Osteoblast (primary cell): ENCODE measurements around the gene PNKP. TPM values are rescaled to one million over a fixed set of nuclear protein-coding genes. Genes with fewer than 3 reads are reported as not detected.

Source experiments
- DNase-seq: peaks from one replicate; pipeline ENCODE4 v3.0.0; 2011; ENCODE audit warnings: low spot score, mixed read lengths; ENCODE audit not compliant: insufficient read length; ENCODE audit errors: missing footprints
- H2AFZ ChIP-seq: 2 replicates; pipeline ENCODE4 v1.6.0; 2011; ENCODE audit warnings: mild to moderate bottlenecking, low read length
- H3K27ac ChIP-seq: 2 replicates; pipeline ENCODE4 v1.5.1; 2011; ENCODE audit warnings: mild to moderate bottlenecking, low read depth, low read length, moderate library complexity
- H3K27me3 ChIP-seq: 2 replicates; pipeline ENCODE4 v1.6.0; 2012; ENCODE audit warnings: mild to moderate bottlenecking, control low read depth, inconsistent platforms, low read length, moderate library complexity; ENCODE audit not compliant: insufficient read depth
- H3K36me3 ChIP-seq: 2 replicates; pipeline ENCODE4 v1.5.1; 2011; ENCODE audit warnings: mild to moderate bottlenecking, low read length, control low read depth, moderate library complexity; ENCODE audit not compliant: insufficient read depth
- H3K4me1 ChIP-seq: 2 replicates; pipeline ENCODE4 v1.5.1; 2011; ENCODE audit warnings: mild to moderate bottlenecking, low read length, control low read depth, moderate library complexity; ENCODE audit not compliant: insufficient read depth
- H3K4me2 ChIP-seq: 2 replicates; pipeline ENCODE4 v1.6.0; 2011; ENCODE audit warnings: mild to moderate bottlenecking, low read length; ENCODE audit not compliant: insufficient read depth
- H3K4me3 ChIP-seq: fragments of 200-600 bp; sonication (generic); 3 replicates; pipeline ENCODE4 v1.5.1; 2012; ENCODE audit warnings: mild to moderate bottlenecking, low read length, inconsistent platforms; ENCODE audit not compliant: insufficient read depth
- H3K79me2 ChIP-seq: 2 replicates; pipeline ENCODE4 v1.6.0; 2012; ENCODE audit warnings: mild to moderate bottlenecking, low read length, control low read depth, inconsistent platforms; ENCODE audit not compliant: insufficient read depth
- H3K9me3 ChIP-seq: 2 replicates; pipeline ENCODE4 v1.5.1; 2011; ENCODE audit warnings: low read depth, low read length, control low read depth
- H4K20me1 ChIP-seq: 2 replicates; pipeline ENCODE4 v1.6.0; 2012; ENCODE audit warnings: mild to moderate bottlenecking, low read length, control low read depth; ENCODE audit not compliant: insufficient read depth
- CTCF ChIP-seq: IDR thresholded peaks from 2 replicates; pipeline ENCODE4 v1.5.1; 2011; ENCODE audit warnings: mild to moderate bottlenecking, low read depth, low read length, moderate library complexity; ENCODE audit errors: extremely low read depth
- small RNA-seq: library from RNA; depleted of rRNA; stranded (forward); fragments of <200 nt; gene quantifications from one replicate; pipeline ENCODE3, GENCODE V24; 2012
- total RNA-seq: library from RNA; depleted of rRNA; stranded (reverse); fragments of >200 nt; gene quantifications from 2 replicates; pipeline ENCODE4 v1.2.3, GENCODE V29; 2012

The PNKP gene
- total RNA-seq, 1 donor, result 43.8 TPM

GRCh38 chr19:49811328-49811727 lies 56.0 kb downstream of the PNKP start:
- no peak overlapping the region for H2AFZ ChIP-seq
- no peaks in the 10 kb centered on the region for H3K79me2 ChIP-seq
- no peak for DNase-seq
- no peak overlapping the region for H3K4me2 ChIP-seq
- no peaks in the 10 kb centered on the region for H3K9me3 ChIP-seq
- no peak for TF ChIP-seq CTCF
- no peaks in the 10 kb centered on the region for H3K27me3 ChIP-seq
- H4K20me1 ChIP-seq, result peaks cover 2% of the 10 kb centered on the region
- H3K4me3 ChIP-seq, result no peak overlapping the region
- H3K27ac ChIP-seq, result no peak overlapping the region
- H3K4me1 ChIP-seq, result peaks cover 18% of the 10 kb centered on the region
- H3K36me3 ChIP-seq, result peaks cover 5% of the 10 kb centered on the region

Small RNA genes within 50 kb of the gene (small RNA-seq; reads per million reads assigned to genes)
- gene MIR4749, result not detected

Other genes starting within 250 kb of the PNKP start
- 23.9 and 31.8 TPM in 2 replicates for gene RRAS, start 227.4 kb downstream of the PNKP start, total RNA-seq
- gene SCAF1, start 225.4 kb downstream of the PNKP start, total RNA-seq, result 12.1 and 14.8 TPM in 2 replicates
- gene IRF3, start 201.7 kb downstream of the PNKP start, total RNA-seq, result 48.5 and 54.2 TPM in 2 replicates
- gene BCL2L12, start 201.6 kb downstream of the PNKP start, total RNA-seq, result 4.4 and 5.1 TPM in 2 replicates
- 199 and 208 TPM in 2 replicates for gene PRMT1, start 190.3 kb downstream of the PNKP start, total RNA-seq
- gene ADM5, start 178.0 kb downstream of the PNKP start, total RNA-seq, result under 0.01 and 0.29 TPM in 2 replicates
- gene CPT1C, start 176.5 kb downstream of the PNKP start, total RNA-seq, result 10.9 and 17.0 TPM in 2 replicates
- gene TSKS, start 104.3 kb downstream of the PNKP start, total RNA-seq, result not detected in 2 replicates
- gene AP2A1, start 100.6 kb downstream of the PNKP start, total RNA-seq, result 93.1 and 98.1 TPM in 2 replicates
- gene FUZ, start 54.3 kb downstream of the PNKP start, total RNA-seq, result 18.6 and 29.7 TPM in 2 replicates
- 19.5 and 20.9 TPM in 2 replicates for gene MED25, start 49.3 kb downstream of the PNKP start, total RNA-seq
- 39.4 and 43.3 TPM in 2 replicates for gene PTOV1, start 16.4 kb downstream of the PNKP start, total RNA-seq
- 13.3 and 13.4 TPM in 2 replicates for gene AKT1S1, start 9.8 kb upstream of the PNKP start, total RNA-seq
- gene TBC1D17, start 10.1 kb upstream of the PNKP start, total RNA-seq, result 21.4 and 26.5 TPM in 2 replicates
- gene IL4I1, start 29.3 kb upstream of the PNKP start, total RNA-seq, result 0.29 and 1.4 TPM in 2 replicates
- gene ATF5, start 61.6 kb upstream of the PNKP start, total RNA-seq, result 6.2 and 8.3 TPM in 2 replicates
- gene NUP62, start 61.9 kb upstream of the PNKP start, total RNA-seq, result 21.2 and 22.8 TPM in 2 replicates
- under 0.01 TPM in 1 of 2 replicates, not detected in the other for gene SIGLEC11, start 93.6 kb upstream of the PNKP start, total RNA-seq
- gene VRK3, start 157.8 kb upstream of the PNKP start, total RNA-seq, result 24.2 and 30.6 TPM in 2 replicates
- gene ZNF473, start 158.4 kb upstream of the PNKP start, total RNA-seq, result 8.3 and 8.8 TPM in 2 replicates